Loucy (cell line): ENCODE data around the gene PLCH1.
A peak's percentile ranks its signal among the peaks of the same experiment; 100 is the strongest.

Experiments
- H2AFZ ChIP-seq: fragments of 200-600 bp; sonication (generic); 2 replicates; pipeline ENCODE4 v1.6.0; 2016; ENCODE audit warnings: antibody characterized with exemption, mild to moderate bottlenecking, low read length, moderate library complexity
- H3F3A ChIP-seq: fragments of 200-600 bp; 2 replicates; pipeline ENCODE4 v1.6.0; 2016; ENCODE audit warnings: antibody characterized with exemption, low read depth, mild to moderate bottlenecking
- H3K27me3 ChIP-seq: fragments of 200-600 bp; sonication (generic); 2 replicates; pipeline ENCODE4 v1.6.1; 2014; ENCODE audit warnings: low read length, mild to moderate bottlenecking; ENCODE audit not compliant: insufficient read depth, poor library complexity, severe bottlenecking
- H3K36me3 ChIP-seq: fragments of 200-600 bp; sonication (generic); 2 replicates; pipeline ENCODE4 v1.6.1; 2016; ENCODE audit warnings: low read length; ENCODE audit not compliant: insufficient read depth
- H3K4me1 ChIP-seq: fragments of 200-600 bp; sonication (generic); 2 replicates; pipeline ENCODE4 v1.5.1; 2014; ENCODE audit warnings: low read length, mild to moderate bottlenecking; ENCODE audit not compliant: insufficient read depth, poor library complexity, severe bottlenecking
- H3K4me2 ChIP-seq: fragments of 200-600 bp; sonication (generic); 2 replicates; pipeline ENCODE4 v1.6.0; 2014; ENCODE audit warnings: antibody characterized with exemption, low read length, low read depth, mild to moderate bottlenecking; ENCODE audit not compliant: poor library complexity, severe bottlenecking
- H3K4me3 ChIP-seq: fragments of 200-600 bp; sonication (generic); 2 replicates; pipeline ENCODE4 v1.5.1; 2014; ENCODE audit warnings: low read length, mild to moderate bottlenecking, mixed read lengths; ENCODE audit not compliant: poor library complexity, severe bottlenecking
- H3K79me2 ChIP-seq: fragments of 200-600 bp; sonication (generic); 2 replicates; pipeline ENCODE4 v1.6.1; 2014; ENCODE audit warnings: low read length; ENCODE audit not compliant: insufficient read depth
- H3K9ac ChIP-seq: fragments of 200-600 bp; sonication (generic); 2 replicates; pipeline ENCODE4 v1.6.0; 2014; ENCODE audit warnings: mild to moderate bottlenecking, low read depth, low read length, moderate library complexity; ENCODE audit not compliant: poor library complexity, severe bottlenecking
- H3K9me2 ChIP-seq: fragments of 200-600 bp; sonication (generic); replicated peaks from 2 replicates; pipeline ENCODE4 v1.6.1; 2016; ENCODE audit warnings: low read depth, low read length, mixed read lengths
- H3K9me3 ChIP-seq: fragments of 200-600 bp; sonication (generic); 2 replicates; pipeline ENCODE4 v1.6.1; 2014; ENCODE audit warnings: mild to moderate bottlenecking, antibody characterized with exemption, low read length, low read depth; ENCODE audit not compliant: insufficient read depth
- H4K20me1 ChIP-seq: fragments of 200-600 bp; sonication (generic); 2 replicates; pipeline ENCODE4 v1.6.0; 2014; ENCODE audit warnings: antibody characterized with exemption, low read length, mild to moderate bottlenecking; ENCODE audit not compliant: insufficient read depth, poor library complexity, severe bottlenecking
- EZH2phosphoT487 ChIP-seq: fragments of 200-600 bp; IDR thresholded peaks from 2 replicates; pipeline ENCODE4 v1.6.1; 2018; ENCODE audit warnings: antibody characterized with exemption, mild to moderate bottlenecking, moderate library complexity, borderline replicate concordance
- TF ChIP-seq, protein P1 (sequence below): fragments of 200-600 bp; sonication (generic); conservative IDR thresholded peaks from 2 replicates; pipeline ENCODE4 v1.5.1; 2014; ENCODE audit warnings: mild to moderate bottlenecking, antibody characterized with exemption, low read length

PLCH1 gene

DNA sequence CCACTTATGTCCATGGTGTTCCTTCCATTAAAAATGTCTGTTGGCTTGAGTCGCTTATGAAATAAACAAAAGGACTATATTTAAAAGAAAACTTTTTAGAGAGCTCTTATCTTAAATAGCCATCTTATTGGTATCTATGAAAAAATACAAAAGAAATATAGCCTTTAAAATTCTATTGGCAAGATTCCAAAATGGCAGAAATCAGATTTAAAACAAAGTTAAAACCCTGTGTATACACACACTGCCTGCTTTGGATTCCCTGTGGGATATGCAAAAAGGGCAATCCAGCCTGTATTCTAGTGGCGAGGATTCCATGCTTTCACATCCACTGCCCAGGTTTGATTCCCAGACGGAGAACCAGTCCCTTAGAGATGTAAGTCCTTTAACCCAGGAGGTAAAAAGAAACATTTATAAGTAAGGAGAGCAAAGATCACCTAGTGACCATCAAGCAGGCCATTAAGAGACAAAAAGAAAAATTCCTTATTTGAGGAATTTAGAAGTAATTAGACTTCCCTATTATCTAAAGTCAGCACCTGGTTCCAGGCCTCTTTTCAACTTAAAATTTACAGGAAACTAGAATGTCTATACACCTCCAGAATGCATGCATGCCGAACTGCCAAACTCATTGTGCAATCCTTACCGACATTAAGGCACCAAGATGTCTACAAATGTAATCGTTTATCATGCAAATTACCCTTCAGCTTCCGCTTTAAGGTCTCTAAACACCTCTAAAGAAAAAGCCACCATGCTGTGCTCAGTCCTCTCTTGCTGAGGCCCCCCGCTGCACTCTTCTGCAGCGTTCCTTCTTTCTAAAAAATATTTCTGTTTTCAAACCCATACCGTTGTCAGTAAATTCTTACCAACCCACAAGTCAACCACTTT lies 381.8 kb downstream of the PLCH1 start:
- H3F3A ChIP-seq, result no peaks in the 10 kb centered on the region
- no peak overlapping the region for H3K4me3 ChIP-seq
- H3K79me2 ChIP-seq, result no peaks in the 10 kb centered on the region
- no peak overlapping the region for H3K9ac ChIP-seq
- no peaks in the 10 kb centered on the region for H3K36me3 ChIP-seq
- H3K9me3 ChIP-seq, result peaks cover 5% of the 10 kb centered on the region
- no peaks in the 10 kb centered on the region for H3K9me2 ChIP-seq
- H3K4me2 ChIP-seq, result no peak overlapping the region
- H3K4me1 ChIP-seq, result peaks cover 8% of the 10 kb centered on the region
- H3K27me3 ChIP-seq, result no peaks in the 10 kb centered on the region
- H2AFZ ChIP-seq, result no peak overlapping the region
- no peaks in the 10 kb centered on the region for H4K20me1 ChIP-seq
- no peak for TF ChIP-seq EZH2phosphoT487
- TF ChIP-seq, protein P1, sequence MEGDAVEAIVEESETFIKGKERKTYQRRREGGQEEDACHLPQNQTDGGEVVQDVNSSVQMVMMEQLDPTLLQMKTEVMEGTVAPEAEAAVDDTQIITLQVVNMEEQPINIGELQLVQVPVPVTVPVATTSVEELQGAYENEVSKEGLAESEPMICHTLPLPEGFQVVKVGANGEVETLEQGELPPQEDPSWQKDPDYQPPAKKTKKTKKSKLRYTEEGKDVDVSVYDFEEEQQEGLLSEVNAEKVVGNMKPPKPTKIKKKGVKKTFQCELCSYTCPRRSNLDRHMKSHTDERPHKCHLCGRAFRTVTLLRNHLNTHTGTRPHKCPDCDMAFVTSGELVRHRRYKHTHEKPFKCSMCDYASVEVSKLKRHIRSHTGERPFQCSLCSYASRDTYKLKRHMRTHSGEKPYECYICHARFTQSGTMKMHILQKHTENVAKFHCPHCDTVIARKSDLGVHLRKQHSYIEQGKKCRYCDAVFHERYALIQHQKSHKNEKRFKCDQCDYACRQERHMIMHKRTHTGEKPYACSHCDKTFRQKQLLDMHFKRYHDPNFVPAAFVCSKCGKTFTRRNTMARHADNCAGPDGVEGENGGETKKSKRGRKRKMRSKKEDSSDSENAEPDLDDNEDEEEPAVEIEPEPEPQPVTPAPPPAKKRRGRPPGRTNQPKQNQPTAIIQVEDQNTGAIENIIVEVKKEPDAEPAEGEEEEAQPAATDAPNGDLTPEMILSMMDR, result no peak

- Histone ChIP-seq H3K4me3 (no peak overlapping the region), H3K9ac (no peak overlapping the region), H4K20me1 (no peaks in the 10 kb centered on the region), H3K79me2 (no peaks in the 10 kb centered on the region), H3K4me2 (no peak overlapping the region), H3K9me3 (peaks cover 1% of the 10 kb centered on the region; the same call in 1 of the 2 replicates), H3K4me1 (no peaks in the 10 kb centered on the region), H2AFZ (no peak overlapping the region), H3F3A (no peaks in the 10 kb centered on the region), H3K36me3 (no peaks in the 10 kb centered on the region), H3K27me3 (no peaks in the 10 kb centered on the region), H3K9me2 (no peaks in the 10 kb centered on the region)
- TF ChIP-seq, protein P1, result no peak
- TF ChIP-seq EZH2phosphoT487, result no peak
Measured at GRCh38 chr3:155360281-155360680, 384.6 kb downstream of the PLCH1 start.

DNA sequence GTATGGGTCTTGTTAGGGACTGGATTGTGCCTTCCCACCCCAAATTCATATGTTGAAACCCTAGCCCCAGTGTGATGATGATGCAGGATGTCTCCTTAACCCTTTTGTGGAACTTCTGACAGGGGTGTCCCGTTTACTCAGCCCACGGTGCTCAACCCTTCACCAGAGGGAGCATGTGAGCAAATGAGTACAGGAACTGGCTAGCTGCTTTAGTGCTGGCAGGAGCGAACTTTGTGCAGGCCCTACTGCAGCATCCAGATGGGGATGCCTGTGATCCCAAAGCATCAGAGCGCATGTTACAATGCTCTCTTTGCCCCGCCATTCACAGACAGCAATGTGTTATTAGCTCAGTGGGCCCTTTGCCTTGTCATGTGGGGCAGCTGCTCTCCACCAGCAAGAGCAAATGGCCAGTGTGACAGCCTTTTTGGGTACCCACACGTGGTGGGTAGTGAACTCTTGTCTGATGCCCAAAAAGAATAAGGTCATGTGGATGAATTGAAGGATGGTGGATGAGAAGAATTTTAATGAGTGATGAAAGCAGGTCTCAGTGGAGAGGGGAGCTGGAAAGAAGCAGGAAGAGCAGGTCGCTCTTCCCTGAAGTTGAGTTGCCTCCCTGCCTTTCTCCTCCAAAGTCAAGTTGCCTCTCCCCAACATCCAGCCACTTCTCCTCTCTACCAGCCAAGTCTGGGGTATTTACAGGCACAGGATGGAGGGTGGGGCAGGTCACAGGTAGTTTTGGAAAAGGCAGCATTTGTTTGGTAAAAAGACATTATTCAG lies 388.1 kb downstream of the PLCH1 start:
- Histone ChIP-seq H3K36me3 (no peaks in the 10 kb centered on the region), H3K9me2 (no peaks in the 10 kb centered on the region), H3K79me2 (no peaks in the 10 kb centered on the region)

More for the DNA sequence above, 388.1 kb downstream of the PLCH1 start:
- Histone ChIP-seq H3K4me1 (no peaks in the 10 kb centered on the region), H3K4me3 (no peak overlapping the region), H3K9me3 (no peaks in the 10 kb centered on the region), H3K9ac (no peak overlapping the region), H3K4me2 (no peak overlapping the region), H2AFZ (peak overlapping the region; percentile 64), H3F3A (no peaks in the 10 kb centered on the region), H4K20me1 (no peaks in the 10 kb centered on the region), H3K27me3 (no peaks in the 10 kb centered on the region)
- TF ChIP-seq EZH2phosphoT487, result no peak
- TF ChIP-seq, protein P1, result peak; percentile 54
